GM19023 (cell line): ENCODE data around the gene RASGRF1.
"Not testable (repeated sequence)": the region's sequence is repeated elsewhere in the genome, so short reads cannot be mapped to it uniquely, and the experiment has no call there.

Source experiments
- ATAC-seq: cut with Tn5 transposase; IDR thresholded peaks from one replicate; pipeline ENCODE4 v1.9.1; 2021; ENCODE audit warnings: mild to moderate bottlenecking, moderate library complexity; ENCODE audit not compliant: unreplicated experiment

Gene RASGRF1, protein sequence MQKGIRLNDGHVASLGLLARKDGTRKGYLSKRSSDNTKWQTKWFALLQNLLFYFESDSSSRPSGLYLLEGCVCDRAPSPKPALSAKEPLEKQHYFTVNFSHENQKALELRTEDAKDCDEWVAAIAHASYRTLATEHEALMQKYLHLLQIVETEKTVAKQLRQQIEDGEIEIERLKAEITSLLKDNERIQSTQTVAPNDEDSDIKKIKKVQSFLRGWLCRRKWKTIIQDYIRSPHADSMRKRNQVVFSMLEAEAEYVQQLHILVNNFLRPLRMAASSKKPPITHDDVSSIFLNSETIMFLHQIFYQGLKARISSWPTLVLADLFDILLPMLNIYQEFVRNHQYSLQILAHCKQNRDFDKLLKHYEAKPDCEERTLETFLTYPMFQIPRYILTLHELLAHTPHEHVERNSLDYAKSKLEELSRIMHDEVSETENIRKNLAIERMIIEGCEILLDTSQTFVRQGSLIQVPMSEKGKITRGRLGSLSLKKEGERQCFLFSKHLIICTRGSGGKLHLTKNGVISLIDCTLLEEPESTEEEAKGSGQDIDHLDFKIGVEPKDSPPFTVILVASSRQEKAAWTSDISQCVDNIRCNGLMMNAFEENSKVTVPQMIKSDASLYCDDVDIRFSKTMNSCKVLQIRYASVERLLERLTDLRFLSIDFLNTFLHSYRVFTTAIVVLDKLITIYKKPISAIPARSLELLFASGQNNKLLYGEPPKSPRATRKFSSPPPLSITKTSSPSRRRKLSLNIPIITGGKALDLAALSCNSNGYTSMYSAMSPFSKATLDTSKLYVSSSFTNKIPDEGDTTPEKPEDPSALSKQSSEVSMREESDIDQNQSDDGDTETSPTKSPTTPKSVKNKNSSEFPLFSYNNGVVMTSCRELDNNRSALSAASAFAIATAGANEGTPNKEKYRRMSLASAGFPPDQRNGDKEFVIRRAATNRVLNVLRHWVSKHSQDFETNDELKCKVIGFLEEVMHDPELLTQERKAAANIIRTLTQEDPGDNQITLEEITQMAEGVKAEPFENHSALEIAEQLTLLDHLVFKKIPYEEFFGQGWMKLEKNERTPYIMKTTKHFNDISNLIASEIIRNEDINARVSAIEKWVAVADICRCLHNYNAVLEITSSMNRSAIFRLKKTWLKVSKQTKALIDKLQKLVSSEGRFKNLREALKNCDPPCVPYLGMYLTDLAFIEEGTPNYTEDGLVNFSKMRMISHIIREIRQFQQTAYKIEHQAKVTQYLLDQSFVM (N-terminal part only)

DNA sequence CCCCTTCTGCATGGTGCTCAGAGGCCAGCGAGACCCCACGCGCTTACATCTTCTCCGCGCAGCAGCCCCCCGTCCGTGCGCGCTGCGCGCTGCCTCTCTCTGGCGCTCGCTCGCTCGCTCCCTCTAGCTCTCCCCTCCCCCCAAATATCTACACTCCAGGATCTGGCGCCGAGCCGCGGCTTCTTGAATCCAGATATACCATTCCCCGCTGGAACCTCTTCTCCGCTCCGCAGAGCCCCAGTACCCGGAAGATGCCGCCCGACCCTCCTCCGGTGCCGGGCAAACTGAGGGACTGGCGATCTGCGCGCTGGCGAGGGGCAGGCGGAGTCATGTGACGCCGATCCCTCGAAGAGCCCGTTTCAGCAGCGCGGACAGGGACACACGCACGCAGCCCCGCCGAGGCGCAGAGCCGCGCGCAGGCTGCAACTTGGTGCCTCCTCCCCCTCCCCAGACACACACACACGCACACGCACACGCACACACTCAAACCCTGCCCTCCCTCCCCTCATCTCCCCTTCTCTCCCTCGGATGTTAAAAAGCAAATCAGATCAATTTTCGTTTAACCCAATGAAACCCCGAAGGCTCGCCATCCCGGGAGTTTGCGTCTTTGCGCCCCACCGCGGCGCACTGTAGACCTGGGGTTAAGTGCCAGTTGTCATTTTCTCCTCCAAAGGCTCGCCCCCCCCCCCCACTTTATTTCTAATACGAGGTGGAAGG is at the start of gene RASGRF1:
TSS of gene RASGRF1 (minus strand) at position 294 of the 717 bp plus-strand sequence. CDS start at position 12, 282 bp downstream.
- ATAC-seq: no peak

DNA sequence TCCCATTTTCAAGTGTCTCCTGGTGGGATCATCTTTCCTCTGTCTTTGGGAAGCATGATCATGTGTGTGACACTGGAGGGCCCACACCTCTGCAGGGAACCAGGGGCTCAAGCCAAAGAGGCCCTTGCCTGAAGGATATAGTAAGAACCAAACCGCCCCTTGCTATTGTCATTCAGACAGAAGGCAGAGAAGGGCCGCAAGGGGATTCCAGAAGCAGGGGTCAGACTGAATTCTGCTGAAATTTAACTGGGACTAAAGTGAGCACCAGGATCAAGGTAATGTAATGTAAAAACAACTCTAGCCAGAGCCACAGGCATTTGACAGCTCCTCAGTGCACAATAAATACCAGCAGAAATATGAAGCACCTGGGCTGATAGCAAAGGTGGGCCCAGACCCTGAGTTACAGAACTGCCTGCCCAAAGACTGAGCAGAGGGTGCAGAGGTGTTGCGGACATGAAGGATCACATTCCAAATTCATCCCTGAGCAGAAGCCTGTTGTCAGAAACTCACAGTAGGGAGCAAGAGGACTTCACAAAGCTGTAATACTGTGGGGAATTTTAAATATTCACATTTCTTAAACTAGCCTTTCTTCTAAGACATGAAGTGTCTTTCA is 46.0 kb upstream of the RASGRF1 start:
- ATAC-seq: no peak

DNA sequence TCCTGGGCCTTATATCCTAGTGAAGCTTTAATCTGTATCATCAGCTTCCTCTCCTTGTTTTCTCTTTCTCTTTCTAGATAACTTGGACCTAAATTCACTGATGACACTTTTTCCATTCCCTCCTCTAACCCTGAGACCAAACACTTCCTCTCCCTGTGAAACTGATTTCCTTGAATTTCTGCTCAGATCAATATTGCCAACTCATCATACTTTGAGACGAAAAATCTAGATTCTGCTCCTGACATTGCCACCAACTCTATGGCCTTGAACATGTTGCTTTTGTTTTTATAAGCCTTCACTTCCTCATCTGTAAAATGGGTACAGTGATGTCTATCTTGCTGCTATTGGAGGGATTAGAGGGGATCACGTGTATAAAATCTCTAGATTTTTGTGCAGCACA is 42.7 kb upstream of the RASGRF1 start:
- ATAC-seq: no peak

DNA sequence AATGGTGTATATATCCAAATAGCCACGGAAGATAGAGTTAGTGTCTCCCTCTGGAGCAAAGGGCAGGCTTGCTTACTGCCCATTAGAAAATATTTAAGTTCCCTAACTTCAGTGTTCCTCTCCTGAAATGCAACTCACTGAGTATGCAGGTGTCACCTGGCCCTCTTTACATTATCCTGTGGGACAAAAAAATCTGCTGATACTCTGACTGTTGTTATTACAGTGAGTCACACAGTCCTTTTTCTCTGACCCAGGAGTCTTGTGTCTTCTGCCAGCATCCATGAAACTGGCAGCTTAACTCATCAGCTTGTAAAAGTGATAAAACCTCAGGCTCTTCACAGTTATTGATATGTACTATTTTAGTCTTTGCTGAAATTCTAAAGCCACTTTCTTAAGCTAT is 42.2 kb upstream of the RASGRF1 start:
- ATAC-seq: no peak

DNA sequence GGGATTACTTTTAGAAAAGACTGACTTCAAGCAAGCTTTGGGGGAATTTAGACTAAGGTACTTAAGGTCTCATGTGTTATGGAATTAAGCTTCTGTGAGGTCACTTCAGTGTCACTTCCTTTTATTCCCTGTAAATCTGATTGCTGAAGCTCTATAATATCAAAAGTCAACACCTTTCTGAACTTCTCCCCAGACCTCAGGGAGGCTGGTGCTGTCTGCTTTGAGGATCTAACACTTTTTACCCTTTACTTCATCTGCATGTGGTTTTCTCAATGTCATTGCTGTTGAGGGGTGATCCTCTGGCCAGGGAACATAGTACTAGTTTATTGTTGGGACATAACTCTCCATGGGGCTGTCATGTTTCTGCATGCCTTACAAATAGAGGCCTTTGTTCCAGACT is 41.8 kb upstream of the RASGRF1 start:
- ATAC-seq: no peak

DNA sequence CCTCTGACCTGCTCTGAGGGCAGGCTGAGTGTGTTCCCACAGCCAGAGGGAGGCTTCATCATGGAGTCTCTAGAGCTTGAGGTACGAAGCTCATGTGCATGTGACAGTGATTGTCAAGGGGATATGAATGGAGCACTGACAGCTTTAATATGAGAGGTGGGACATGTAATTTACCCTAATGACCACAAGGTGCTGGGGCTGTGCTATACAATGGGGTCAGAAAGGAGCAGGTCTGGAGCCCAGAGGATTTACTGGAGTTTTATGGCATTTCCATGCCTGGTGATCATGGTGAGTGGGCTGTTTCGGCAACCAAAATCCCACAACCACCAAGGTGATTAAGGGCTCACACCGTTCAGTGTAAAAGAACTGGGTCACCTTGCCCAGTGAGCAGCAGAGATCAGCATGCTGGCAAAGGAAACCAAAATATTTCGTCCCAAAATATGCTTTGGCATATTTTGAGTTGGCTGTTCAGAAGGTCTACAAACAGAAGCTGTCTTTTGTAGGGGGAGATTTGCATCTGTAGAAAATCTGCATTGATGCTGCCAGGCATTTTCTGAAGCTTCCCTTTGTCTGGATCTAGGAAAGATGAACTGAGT is 40.1 kb upstream of the RASGRF1 start:
- ATAC-seq: no peak

DNA sequence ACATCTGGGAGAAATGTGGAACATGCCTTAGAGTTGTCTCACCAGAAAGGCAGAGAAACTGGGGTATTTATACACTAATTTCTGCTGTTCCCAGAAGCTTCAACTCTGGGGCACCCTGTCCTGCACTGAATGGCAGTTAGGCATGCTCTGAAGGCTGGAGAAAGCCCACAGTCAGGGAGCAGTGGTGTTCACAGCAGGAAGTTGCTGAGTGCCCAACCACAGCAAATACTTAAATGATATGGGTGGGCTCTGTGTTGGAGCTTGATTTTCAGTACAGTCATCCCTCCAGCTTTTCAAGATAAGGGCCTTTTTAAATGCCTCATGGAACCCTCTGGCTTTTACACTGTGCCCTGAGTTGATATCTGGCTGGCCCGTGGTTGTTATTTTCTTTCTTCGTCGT is 38.7 kb upstream of the RASGRF1 start:
- no peak for ATAC-seq

DNA sequence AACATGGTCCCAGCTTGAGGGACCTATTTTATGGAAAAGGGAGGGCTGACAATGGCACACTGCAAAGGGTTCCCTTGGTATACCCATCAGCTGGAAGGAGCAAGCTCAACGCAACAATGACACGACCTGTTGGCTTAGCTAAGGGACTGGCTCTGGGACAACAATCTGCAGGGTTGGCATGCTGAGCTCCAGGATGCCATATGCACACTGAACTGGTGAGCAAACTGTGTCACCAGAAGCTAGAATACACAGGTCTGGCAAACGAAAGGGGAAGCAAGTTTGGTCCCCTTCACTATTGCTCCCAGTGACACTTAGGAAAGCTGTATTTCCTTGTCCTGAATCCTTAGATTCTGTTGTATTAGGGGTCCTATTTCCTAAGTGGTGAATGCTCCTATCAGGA is 38.0 kb upstream of the RASGRF1 start:
- no peak for ATAC-seq

DNA sequence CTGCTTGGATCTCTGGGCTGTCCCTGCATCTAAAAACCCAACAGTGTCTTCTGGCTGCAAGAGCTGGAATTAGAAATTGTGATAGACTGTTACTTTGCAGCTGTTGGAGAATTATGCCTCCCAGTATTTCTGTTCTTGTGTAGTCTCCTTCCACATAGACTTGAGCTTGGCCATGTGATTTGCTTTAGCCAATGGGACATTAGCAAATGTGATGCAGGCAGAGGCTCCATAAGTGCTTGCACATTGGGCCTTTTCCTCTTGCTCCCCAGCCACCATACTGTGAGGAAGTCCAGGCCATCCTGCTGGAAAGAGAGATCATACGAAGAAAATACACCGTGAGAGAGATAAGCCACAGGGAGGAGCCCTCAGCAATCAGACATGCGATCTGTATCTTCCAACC is 33.8 kb upstream of the RASGRF1 start:
- ATAC-seq: no peak

DNA sequence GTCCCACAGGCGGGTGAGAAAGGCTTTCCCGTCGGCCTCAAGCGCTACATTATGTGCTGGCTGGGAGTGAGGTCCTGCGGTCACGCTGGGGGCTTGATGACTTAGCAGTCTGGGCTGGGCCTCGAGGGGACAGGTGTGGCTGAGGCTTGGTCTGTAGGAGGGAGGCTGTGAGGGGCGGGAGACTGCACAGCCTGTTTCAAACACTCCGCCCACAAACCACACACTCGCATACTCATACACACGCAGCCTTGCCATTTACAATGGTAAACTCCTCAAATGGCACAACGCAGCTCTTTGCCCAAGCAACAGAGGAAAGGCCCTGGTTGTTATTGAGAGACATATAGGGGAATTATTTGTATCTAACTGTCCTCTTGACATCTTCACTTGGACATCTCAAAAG is 32.4 kb upstream of the RASGRF1 start:
- ATAC-seq: no peak

DNA sequence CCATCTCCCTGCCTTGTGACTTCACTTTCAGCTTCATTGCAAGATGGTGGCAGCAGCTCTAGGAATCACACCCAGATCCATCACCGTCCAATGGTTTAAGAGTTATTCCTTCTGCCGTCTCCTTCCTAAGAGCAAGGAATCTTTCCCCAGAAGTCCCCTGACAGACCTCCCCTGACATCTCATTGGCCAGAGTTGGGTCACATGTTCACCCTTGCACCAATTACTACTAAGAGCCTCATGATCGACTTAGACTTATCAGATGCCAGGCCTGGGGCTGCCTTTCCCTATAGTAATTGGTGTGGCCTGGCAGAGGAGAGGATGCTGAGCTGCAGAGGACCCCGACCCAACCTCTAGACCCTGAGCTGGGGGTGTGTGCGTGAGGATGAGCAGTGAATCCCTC is 31.8 kb upstream of the RASGRF1 start:
- no peak for ATAC-seq

DNA sequence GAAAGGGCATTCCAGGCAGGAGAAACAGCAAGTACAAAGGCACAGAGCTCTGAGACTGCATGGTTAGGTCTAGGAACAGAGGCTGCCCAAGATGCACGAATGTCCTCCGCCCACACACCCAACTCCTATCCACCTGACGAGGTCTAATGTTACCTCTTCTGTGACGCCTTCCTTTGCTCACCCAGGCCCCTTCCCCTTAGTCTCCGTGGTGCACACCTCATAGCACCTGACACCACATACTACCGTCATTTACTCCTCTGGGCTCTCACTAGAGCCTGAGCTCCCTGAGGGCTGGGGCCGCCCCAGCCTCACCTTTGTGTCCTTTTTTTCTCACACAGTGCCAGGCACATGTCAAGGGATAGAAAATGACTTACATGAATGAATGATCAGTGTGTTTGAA is 31.0 kb upstream of the RASGRF1 start:
- ATAC-seq: no peak

DNA sequence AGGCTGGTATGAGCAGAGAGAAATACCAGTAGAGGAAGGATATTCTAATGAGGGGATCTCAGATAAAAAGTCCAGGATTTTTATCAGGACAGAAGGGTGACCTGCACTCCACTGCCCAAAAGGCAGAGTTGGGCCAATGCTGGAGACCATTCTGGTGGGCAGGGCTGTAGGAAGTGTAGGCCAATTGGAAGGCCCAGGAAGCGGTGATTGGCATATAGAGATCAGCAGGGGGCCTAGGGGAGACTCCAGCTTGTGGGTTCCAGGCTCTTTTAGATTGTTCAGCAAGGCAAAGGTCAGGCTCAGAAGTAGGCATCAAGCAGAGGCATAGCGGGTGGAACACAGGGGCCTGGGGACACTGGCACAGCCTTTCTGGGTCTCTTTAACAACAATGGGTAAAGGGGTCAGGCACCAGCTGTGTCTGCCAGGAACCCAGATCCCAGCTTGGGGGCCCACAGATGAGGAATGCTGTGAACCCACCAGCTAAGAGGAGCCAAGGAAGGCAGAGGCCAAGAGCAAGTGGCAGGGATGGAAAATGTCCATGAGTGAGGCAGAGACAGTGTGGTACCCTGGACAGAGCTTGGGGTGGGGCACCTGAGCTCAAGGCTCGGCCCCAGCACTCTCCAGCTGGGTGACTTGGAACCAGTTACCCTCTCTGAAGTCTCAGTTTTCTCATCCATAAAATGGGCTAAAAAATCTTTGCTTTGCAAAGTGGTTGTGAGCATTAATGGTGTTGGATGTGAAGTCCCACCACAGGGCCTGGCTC is 27.0 kb upstream of the RASGRF1 start:
- no peak for ATAC-seq

DNA sequence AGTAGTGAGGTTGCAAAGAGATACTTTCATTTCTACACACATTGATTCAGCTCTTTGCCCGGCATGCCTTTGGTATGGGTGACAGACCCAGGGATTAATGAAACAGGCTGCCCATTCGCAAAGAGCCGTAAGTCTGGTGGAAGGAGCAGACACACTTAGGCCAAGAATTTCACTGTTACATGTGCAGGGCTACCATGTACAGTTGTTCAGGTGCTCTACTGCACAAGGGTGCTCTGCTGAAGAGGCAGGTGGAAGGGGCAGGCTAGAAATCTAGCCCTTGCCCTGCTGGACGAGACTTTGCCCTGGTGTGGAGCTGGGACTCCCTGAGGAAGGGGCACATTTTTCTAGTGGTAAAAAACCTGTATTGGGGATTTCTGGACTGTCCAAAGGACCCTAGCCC is 26.2 kb upstream of the RASGRF1 start:
- no peak for ATAC-seq

DNA sequence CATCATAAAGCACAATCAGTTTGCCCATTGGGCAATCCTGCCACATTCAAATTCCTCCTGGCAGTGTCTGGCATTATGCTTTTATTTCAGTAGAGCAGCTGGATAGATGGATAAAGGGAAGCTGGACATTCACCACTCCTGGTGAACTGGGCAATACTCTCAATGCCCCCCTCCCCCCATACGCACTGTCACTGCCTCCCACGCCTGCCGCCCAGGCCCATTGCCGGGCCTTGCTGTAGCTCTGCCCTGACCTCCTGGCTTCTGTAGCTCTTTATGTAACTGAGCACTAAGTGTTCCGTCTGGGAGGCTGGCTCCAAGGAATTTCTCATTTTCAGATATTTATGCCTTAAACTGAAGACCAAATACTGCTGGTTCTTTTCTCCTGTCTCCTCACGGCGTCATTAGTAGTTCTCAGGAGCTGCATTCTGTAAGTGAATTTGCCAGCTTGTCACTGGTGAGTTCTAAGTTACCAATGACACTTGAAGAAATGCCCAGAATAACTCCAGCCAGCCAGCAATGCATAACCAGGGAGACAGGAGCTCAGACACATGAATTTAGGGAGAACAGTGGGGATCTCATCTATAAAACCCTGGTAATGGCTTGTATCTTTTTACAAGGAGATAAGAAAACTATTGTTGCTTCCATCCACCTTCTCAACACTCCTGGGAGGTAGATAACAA is 25.5 kb upstream of the RASGRF1 start:
- ATAC-seq: no peak

DNA sequence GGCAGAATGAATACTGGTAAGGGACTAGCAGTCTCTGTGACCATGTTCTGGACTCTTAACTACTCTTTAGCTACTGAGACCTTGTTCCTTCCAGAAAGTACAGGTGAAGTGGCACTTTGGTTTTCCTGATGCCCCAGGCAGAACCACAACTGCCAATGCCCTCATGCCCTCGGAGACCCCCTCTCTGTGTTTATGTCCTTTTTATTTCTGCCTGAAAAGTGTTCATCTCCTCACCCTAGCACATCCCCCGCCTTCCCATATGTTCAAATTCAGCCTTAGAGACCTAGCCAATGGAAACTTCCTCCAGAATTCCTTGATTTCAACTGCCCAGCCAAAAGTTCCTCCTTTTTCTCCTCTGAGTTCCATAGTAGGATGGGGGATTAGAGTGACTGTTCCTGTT is 23.3 kb upstream of the RASGRF1 start:
- ATAC-seq: no peak

DNA sequence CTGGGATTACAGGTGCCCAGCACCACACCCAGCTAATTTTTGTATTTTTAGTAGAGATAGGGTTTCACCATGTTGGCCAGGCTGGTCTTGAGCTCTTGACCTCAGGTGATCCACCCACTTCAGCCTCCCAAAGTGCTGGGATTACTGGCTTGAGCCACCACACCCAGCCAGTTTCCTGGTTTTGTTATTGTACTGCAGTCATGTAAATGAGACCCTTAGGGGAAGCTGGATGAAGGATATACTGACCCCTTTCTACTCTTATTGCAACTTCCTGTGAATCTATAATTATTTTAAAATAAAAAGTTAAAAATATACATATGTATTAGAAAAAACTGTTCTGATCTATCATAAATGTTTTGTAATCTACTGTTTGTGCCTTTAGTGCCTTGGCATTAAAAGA is 20.8 kb upstream of the RASGRF1 start:
- not testable (repeated sequence) for ATAC-seq

DNA sequence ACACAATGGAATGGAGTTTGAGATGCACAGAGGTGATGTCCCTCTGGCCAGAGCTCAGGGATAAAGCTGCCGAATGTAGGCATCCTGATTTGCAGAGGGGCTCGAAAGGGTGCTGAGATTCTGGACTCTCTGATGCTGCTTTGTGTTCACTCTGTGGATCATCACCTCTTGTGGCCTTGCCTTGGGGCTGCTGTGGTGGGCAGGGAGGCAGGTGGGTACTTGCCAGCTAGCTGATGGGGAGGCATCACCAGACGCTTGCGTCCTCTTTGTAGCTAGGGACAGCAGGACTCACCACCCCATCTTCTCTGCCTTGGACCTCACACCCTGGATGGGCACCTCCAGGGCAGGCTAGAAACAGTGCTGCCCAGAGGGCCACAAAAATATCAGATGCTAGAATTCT is 14.6 kb upstream of the RASGRF1 start:
- no peak for ATAC-seq

DNA sequence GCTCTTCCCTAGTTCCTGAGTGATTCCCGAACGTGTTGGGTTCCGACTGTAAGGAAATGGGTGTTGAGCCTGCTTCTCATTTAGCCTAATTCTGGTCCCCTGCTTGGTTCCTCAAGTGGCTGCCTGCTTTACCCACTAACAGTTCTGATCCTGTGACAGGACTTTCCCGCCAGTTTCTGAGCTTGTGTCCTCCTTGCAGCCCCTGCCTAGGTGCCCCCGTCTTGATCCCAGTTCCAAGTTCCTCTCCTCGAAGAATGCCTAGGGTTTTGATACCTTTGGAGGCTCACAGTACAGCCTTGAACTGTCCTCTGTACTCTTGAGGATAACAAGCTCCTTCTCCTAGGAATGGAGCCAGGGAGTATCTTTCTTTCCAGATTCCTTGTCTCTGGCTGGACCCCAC is 12.0 kb upstream of the RASGRF1 start:
- ATAC-seq: no peak
